GM18867 (cell line): ENCODE data around the gene ANXA2R.
"Not testable (repeated sequence)": the region's sequence is repeated elsewhere in the genome, so short reads cannot be mapped to it uniquely, and the experiment has no call there.

Source experiments
- ATAC-seq: cut with Tn5 transposase; IDR thresholded peaks from one replicate; pipeline ENCODE4 v1.9.1; 2021; ENCODE audit warnings: mild to moderate bottlenecking, moderate library complexity; ENCODE audit not compliant: unreplicated experiment

Gene ANXA2R

GRCh38 chr5:43061352-43062075 is 21.4 kb upstream of the ANXA2R start:
- ATAC-seq = no peak

DNA sequence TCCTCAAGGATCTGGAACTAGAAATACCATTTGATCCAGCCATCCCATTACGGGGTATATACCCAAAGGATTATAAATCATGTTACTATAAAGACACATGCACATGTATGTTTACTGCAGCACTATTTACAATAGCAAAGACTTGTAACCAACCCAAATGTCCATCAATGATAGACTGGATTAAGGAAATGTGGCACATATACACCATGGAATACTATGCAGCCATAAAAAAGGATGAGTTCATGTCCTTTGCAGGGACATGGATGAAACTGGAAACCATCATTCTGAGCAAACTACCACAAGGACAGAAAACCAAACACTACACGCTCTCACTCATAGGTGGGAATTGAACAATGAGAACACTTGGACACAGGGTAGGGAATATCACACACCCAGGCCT is 19.9 kb upstream of the ANXA2R start:
- not testable (repeated sequence) for ATAC-seq

DNA sequence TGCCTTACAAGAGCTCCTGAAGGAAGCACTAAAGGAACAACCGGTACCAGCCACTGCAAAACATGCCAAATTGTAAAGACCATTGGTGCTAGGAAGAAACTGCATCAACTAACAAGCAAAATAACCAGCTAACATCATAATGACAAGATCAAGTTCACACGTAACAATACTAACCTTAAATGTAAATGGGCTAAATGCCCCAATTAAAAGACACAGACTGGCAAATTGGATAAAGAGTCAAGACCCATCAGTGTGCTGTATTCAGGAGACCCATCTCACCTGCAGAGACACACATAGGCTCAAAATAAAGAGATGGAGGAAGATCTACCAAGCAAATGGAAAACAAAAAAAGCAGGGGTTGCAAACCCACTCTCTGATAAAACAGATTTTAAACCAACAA is 15.0 kb upstream of the ANXA2R start:
- ATAC-seq = not testable (repeated sequence)

DNA sequence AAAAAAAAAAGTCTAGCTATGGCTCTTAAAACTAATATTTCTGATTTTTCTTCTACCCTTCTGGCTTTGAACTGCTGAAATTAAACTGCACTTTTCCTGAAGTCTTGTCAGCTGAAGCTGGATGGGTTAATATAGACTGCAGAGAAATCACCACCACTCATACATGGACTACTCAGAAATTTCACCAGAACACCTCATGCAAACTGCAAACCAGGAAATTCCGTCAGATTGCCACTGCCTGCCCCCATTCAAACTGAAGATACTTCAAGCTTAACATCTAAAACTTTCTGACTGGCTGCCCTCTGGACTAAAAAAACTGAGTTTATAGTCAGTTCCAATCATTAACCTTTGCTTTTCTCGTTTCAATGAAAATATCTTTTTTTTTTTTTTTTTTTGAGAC is 11.6 kb upstream of the ANXA2R start:
- no peak for ATAC-seq

DNA sequence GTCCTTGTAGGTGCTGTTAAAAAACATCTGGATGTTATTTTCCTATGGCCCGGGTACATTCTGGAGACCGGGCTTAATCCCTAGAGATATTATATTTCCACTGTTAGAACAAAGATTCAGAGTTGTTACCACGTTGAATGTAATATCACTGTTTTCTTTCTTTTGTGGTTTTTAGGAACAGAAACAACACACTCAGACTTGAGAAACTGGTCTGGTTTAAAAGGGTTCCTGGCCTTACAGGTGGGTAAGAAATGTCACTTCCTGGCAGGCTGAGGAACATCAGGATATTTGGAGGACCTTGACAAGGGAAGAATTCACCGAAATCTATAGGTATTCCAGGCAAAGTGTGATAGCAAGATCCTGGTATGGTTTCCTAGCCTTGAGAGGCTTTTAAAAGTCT is 10.3 kb upstream of the ANXA2R start:
- ATAC-seq = no peak

GRCh38 chr5:43049236-43049635 is 9.1 kb upstream of the ANXA2R start:
- no peak for ATAC-seq

DNA sequence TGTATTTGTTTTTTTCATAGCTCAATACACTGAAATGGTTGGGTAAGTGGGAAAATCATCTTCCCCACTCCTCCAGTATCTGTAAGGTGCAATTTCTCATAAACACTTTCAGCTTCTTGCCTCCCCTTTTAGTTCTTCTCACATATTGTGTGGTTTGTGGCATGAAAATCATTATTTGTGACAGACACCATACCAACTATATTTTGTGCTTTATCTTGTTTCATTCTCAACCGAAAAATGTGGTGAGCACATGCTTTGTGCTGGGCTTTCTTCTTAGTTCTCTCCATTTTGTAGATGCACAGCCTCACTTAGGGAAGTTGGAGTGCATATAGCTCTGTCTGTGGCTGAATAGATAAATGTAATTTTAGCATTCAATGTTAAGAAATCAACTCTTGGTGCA is 6.4 kb upstream of the ANXA2R start:
- ATAC-seq = no peak

DNA sequence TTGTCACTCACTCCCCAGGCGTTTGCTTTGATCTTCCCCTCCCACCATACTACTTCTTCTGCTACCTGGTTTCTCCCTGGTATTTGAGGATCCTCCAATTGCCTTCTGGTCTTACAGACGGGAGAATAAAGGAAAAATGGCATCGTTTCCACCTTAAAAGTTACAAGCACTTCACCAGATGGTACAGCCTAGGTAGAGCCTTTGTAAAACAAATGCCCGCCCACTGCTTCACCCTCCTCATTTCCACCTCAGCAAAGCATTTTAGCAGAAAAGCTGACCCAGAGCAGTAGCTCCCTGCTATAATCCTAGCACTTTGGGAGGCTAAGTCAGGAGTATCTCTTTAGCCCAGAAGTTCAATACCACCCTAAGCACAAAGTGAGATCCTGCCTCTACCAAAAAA is 5.1 kb upstream of the ANXA2R start:
- no peak for ATAC-seq

- no peak for ATAC-seq
Observed at GRCh38 chr5:43044181-43044914, 4.2 kb upstream of the ANXA2R start.

DNA sequence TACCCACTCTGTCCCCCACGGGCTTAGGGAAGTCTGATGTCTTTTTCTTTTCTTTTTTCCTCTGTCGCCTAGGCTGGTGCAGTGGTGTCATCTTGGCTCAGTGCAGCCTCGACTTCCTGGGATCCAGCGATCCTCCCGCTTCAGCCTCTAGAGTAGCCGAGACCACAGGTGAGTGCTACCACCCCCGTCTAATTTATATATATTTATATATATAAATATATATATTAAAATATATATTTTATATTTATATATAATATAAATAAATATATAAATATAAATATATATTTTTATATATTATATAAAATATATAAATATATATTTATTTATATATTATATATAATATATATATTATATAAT is 3.3 kb upstream of the ANXA2R start:
- no peak for ATAC-seq

DNA sequence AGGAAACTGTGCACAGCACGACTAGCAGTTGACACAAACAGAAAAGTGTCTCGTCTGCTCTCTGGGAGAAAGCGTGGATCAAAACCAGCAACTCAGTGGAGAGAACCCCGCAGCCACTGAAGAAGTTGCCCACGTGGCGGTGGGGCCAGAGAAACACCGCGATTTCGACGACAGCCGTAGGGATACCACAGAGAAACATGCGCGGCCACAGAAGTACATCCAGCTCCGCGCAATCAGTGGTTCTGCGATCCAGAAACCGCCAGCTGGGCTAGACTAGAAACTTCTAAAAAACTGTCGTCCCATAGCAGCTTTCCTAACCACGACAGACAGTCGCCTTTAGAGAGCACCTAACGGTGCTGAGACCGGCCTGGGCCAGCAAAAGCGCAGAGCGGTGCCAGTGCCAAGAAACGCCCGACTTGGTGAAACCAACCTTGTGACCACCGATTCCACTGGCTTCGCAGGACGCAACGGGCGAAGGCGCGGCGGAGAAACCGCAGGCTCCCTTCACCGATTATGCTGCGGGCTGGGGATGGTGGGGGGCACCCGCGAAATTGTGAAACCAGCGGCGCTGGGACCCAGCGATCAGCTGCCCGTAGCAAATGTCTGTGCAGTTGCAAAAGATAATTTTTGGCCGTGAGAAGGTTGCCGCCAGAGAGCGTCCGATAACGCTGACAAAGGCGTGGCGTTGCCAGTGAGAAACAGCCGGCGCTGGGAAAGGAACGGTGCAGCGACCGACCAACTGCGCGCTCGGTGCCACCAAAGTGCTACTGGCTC is 2.7 kb upstream of the ANXA2R start:
- ATAC-seq = peak; percentile 33

DNA sequence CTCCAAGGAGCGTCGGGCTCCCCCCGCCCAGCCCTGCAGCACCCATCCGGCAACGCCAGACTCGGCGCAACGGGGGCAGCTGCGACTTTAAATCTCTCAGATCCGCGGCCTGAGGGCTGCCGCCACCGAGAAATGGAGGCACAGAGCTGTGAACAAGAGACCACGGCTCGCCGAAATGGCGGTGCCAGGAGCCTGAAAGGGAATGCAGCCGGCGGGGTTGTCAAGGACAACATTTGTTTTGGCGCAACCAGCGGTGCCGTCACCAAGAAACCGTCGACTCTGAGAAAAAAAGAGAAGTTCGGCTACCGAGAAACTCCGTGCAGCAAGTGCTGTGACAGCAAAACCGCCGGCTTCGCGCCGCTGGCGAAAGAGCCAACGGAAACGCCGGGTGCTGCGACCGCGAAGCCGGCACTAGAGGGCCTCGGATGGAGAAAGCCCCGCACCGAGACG is 2.1 kb upstream of the ANXA2R start:
- ATAC-seq = peak; percentile 31

- peak; percentile 16 for ATAC-seq
Observed at GRCh38 chr5:43041669-43042175, 1.6 kb upstream of the ANXA2R start.

DNA sequence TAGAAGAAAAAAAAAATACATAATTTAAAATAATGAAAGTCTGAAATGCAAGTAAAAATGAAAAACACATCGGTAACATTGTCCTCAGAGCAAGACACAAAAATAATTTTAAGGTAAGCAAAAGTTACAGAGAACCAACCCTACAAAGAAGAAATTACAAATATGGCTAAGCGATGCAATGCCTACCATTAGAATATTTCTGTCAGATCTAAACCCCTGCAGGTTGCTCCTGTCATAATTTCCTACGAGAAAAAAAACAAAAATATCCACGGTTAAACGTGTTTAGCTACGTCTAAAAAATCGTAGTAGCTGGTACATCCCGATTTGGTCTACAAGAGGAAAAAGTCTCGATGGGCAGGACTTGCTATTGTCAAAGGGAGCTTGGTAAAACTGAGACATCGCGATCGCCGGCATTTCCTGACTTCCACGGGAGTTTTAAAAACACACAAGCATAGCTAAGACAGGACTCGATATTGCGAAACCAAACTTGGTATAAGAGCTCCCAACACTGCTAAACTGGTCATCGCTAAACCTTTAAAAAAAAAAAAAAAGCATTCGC is 1.1 kb upstream of the ANXA2R start:
- no peak for ATAC-seq

DNA sequence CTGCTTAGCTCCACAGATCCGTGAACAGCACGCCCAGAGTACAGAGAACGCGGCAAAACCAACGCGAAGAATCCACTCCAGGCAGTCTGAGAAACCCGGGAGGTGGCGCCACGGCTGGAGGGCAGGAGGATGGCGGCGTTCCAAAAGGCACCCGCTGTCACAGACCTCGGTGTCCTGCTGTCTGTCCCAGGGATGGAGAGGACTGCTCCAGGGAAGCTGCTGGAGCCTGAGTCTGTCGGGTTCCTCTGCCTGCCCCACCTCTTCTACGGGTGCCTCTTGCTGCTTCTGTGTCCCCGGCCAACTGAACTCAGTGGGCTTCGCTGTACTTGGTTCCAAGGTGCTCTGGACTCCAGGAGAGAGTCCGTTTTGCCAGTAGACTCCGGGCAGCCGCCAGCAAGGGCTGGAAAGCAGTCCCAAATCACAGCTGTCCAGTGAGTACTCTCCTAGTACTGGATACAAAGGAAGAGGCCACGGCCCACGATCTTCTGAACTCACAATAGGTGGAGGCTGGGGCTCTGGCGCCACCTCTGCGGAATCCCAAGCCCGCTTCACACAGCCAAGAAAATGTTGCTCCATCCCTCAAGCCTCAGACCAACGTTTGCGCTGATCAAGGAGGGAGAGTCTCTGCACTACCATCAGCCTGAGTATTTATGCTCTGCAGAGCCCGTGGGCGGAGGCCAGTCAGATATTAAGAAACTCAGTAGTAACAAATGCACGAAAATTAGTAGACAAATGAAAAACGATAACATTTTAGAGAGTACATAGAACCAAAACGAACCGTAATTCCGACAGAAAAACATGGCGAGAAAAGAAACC is 440 bp downstream of the ANXA2R start:
- ATAC-seq = peak; percentile 1

GRCh38 chr5:43039152-43039470 is 1.0 kb downstream of the ANXA2R start:
- no peak for ATAC-seq

DNA sequence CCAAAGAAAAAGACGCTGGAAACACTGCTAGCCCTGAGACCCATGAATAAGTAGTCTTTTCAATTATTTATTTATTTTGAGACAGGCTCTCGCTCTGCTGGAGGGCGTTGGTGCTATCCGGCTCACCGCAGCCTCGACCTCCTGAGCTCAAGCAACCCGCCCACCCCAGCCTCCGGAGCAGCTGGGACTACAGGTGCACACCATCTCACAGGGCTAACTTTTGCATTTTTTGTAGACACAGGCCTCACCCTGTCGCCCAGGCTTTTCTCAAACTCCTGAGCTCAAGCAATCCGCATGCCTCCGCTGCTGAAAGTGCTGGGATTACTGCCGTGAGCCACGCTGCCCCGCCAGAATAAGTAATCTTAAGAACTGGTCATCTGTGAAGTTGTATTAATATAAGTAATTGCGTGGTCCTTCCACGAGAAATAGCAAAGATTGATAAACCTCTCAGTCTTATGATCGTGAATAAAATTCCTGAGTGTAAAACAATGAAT is 1.6 kb downstream of the ANXA2R start:
- ATAC-seq = no peak

DNA sequence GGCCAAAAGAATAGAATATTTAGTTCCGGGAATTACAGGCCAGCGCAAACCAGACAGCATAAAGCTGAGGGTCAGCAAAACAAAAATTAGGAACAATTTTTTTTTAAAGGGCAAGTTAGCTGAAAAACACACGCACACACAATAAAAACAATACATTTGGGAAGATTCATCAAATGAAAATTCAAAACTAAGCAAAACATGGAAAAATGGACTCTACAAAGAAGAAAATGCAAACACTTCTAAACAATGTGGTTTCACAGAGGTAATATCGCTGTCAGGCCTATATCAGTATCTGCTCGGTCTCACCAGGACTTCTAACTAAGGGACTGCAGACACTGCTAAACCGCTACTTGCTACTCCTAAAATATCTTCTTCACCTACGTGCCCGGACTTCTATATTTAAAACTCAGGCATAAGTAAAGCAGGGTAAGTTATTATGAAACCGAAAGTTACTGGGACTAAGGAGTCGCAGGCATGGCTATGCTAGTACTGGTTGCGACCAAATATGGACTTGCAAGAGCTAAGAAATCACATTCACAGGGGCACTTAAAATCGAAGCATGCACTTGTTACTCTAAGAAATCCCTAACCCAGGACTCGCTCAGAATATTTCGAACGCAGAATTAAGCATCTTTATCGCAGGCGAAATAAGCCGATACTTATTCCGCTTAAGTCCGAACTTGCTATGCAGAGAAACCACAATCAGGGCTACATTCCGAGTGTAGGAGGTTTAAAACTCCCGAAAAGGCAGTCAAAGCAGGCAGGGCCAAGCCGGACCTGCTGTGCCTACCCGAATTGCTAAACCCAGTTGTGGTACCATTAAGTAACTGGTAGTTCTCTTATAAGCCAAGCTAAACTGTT is 2.3 kb downstream of the ANXA2R start:
- ATAC-seq = peak; percentile 24

DNA sequence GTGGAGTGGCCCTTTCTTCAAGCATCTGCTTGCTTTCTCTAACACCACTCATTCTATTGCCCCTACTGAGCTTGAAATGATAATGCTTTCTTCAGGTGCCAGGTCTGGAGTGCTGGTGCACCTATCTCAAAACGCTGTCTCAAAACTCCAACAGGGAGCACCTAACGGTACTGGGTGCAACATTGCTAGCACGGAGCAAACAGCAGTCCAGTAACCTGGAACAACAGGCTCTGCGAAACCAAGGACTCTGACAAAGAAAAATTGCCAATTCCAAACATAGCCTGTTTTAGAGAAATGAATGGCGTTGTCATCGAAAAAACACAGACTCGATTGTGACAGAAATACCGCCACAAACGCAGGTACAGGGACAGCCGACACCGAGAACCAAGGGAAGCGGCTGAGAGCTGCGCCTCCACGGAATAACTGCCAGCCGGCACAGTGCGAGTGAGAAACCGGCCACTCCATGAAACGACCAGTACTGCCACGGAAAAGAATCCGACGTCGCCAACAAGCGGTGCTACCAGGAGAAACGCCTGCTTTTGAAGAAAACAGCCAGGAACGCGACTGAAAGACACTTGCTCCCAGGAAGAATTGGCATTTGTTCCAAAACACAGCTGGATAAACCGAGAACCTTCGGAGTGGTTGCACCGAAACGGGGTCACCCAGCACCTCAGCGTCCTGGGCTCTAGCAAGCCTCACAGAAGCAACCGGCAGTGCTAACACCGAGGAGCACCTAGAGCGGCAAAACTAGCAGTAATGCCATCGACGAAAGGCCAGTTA is 3.1 kb downstream of the ANXA2R start:
- no peak for ATAC-seq
